T-helper 1 cell treated with Interleukin-12 subunit alpha and Interleukin-12 subunit beta and Interleukin-4 antibody, amounts not matched to agents 30 μg/mL and 1 μg/mL, for 36 hours (primary cell): ENCODE data around the gene EXOC3L2.
"Not testable (repeated sequence)": the region's sequence is repeated elsewhere in the genome, so short reads cannot be mapped to it uniquely, and the experiment has no call there.

ENCODE experiments used
- H3K27ac Mint-ChIP-seq: one replicate; pipeline ENCODE4 v1.8.0; 2021; ENCODE audit warnings: mild to moderate bottlenecking, mixed read lengths
- H3K27me3 Mint-ChIP-seq: one replicate; pipeline ENCODE4 v1.8.0; 2021; ENCODE audit warnings: low read depth, mixed read lengths
- H3K36me3 Mint-ChIP-seq: one replicate; pipeline ENCODE4 v1.8.0; 2021; ENCODE audit warnings: low read depth, mixed read lengths
- H3K4me1 Mint-ChIP-seq: one replicate; pipeline ENCODE4 v1.8.0; 2021; ENCODE audit warnings: low read depth, mixed read lengths
- H3K4me3 Mint-ChIP-seq: one replicate; pipeline ENCODE4 v1.8.0; 2021; ENCODE audit warnings: mild to moderate bottlenecking, moderate library complexity, mixed read lengths
- H3K9me3 Mint-ChIP-seq: one replicate; pipeline ENCODE4 v1.8.0; 2021; ENCODE audit warnings: mixed read lengths

Gene EXOC3L2

DNA sequence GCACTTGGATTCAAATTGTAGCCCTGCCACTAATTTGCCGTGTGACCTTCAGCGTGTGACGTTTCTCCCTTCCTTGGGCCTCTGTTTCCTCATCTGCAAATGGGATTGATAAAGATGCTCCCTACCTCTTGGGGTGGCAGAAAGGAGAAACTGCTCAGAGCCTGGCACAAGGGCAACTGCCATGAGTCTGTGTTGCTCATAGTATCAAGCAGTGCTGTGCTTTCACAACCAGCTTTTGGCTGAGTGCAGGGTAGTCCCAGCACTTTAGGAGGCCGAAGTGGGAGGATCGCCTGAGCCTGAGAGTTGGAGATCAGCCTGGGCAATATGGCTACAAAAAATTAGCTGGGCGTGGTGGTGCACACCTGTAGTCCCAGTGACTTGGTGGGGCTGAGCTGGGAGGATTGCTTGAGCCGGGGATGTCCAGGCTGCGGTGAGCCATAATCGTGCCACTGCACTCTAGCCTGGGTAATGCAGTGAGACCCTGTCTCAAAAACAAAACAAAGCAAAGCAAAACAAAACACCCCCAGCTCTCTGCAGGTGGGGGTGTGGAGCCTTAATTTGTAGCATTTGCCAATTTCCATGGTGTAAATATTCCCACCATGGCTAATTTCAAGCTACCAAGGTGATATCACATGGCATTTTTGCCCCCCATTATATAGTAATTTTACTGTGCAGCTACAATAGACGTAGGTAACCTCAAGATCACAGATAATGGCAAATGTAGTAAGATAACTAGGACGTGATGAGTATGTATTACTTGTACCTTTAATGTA is 4.2 kb upstream of the EXOC3L2 start:
- Mint-ChIP-seq H3K4me3 (no peak overlapping the region), H3K27ac (no peak overlapping the region), H3K27me3 (peaks cover 8% of the 10 kb centered on the region), H3K36me3 (no peaks in the 10 kb centered on the region), H3K4me1 (peaks cover 24% of the 10 kb centered on the region), H3K9me3 (no peaks in the 10 kb centered on the region)

DNA sequence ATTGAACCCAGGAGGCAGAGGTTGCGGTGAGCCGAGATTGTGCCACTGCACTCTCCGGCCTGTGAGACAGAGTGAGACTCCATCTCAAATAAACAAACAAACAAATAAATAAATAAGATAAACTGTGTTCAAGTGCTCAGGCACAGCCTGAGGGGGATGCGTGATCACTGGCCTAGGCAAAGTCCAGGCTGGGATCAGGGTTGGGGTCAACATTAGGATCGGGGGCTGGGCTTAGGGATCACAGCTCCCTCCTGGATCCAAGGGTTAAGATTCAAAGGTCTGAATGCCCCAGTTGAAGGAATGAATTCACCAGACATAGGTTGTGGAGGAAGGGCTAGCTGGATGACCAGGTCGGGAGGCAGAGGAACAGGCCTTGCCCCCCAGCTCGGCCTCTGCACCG is 1.9 kb upstream of the EXOC3L2 start:
- H3K9me3 Mint-ChIP-seq = no peaks in the 10 kb centered on the region
- no peak overlapping the region for H3K4me3 Mint-ChIP-seq
- peaks cover 10% of the 10 kb centered on the region for H3K4me1 Mint-ChIP-seq
- H3K27ac Mint-ChIP-seq = no peak overlapping the region
- H3K27me3 Mint-ChIP-seq = peaks cover 8% of the 10 kb centered on the region
- no peaks in the 10 kb centered on the region for H3K36me3 Mint-ChIP-seq

DNA sequence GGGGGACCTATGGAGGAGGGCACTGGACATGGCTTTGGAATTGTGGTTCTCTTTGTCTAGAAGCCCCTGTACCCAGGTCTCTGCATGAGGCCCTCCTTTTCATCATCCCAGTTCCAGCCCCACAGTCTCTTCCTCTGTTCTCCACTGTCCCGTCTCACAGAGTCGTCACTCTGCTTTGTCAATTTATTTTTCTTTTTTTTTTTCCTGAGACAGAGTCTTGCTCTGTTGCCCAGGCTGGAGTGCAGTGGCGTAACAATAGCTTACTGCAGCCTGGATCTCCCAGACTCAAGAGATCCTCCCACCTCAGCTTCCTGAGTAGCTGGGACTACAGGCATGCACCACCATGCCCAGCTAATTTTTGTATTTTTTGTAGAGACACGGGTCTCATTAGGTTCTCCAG is 619 bp upstream of the EXOC3L2 start:
- H3K4me1 Mint-ChIP-seq = peaks cover 9% of the 10 kb centered on the region
- H3K9me3 Mint-ChIP-seq = no peaks in the 10 kb centered on the region
- peaks cover 6% of the 10 kb centered on the region for H3K27me3 Mint-ChIP-seq
- H3K4me3 Mint-ChIP-seq = no peak overlapping the region
- H3K36me3 Mint-ChIP-seq = no peaks in the 10 kb centered on the region
- H3K27ac Mint-ChIP-seq = no peak overlapping the region

DNA sequence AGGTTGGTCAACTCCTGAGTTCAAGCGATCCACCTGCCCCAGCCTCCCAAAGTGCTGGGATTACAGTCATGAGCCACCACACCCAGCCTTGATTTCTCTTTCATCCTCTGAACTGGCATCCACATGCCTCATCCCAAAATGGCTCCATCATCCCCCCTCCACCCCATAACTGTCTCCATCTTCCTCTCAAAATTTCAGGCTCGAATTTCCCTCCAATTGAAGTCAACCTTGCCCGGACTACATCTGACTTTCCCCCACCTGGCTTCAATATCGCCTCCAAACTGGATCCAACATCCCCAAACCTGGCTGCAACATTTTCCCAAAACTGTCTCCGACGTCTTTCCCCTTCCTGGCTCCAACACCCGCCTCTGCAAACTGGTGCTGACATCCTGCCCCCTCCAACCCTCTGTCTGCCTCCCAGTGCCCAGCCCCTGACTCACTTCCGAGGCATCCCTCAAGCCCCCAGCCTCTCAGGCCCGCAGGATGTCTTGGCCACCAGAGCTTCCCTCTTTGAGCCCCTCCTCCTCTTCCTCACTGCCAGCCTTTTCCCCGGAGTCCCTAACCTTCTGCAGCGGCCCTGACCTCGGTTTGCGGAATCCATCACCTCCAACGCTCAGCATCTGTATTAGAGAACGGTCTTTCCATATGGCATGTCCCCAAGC is 943 bp downstream of the EXOC3L2 start:
- no peak overlapping the region for H3K4me3 Mint-ChIP-seq
- peaks cover 5% of the 10 kb centered on the region for H3K4me1 Mint-ChIP-seq
- no peaks in the 10 kb centered on the region for H3K9me3 Mint-ChIP-seq
- H3K27ac Mint-ChIP-seq = no peak overlapping the region
- peaks cover under 1% of the 10 kb centered on the region for H3K27me3 Mint-ChIP-seq
- H3K36me3 Mint-ChIP-seq = no peaks in the 10 kb centered on the region

DNA sequence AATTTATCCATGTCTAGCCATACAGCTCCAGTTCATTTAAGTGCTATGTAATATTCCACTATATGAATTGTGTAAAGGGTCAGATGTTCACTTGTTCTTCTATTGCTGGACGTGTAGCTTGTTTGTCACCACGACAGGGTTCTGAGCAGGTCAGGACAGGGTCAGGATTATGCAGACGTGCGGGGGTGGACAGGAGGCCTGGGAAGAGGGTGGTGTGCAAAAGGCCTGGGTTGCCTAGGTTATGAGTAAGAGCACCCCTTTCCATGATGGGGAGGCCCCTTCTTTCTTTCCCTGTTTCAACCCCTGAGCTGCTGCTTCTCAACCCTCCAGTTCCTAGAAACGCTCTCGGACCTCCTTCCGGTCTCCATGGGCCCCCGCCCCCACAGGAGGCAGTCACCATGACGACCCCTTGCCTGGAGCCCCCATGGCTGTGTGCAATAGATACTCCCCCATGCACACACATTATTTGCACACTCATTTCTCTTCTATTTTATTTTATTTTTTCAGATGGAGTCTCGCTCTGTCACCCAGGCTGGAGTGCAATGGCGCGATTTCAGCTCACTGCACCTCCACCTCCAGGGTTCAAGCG is 2.0 kb downstream of the EXOC3L2 start:
- H3K27ac Mint-ChIP-seq = no peak overlapping the region
- no peaks in the 10 kb centered on the region for H3K27me3 Mint-ChIP-seq
- H3K4me3 Mint-ChIP-seq = no peak overlapping the region

DNA sequence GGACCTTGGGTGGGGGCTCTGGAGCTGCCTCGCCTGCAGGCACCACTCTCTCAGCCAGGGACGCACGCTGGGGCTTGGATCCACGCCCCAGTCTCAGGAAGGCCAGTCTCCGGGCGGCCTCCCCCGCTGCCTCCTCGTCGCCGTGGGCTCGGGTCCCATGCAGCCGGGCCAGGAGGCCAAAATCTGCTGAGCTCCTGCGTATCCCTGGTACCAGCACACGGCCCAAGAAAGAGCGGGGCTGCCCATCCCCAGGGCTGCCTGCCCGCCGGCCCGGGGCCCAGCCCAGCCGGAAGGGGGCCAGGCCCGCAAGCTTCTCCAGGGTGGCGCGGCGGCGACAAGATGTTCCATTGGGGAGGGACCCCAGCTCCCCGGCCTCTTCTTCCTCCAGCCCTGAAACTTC is 6.7 kb downstream of the EXOC3L2 start:
- Mint-ChIP-seq H3K27me3 (peaks cover 33% of the 10 kb centered on the region), H3K36me3 (no peaks in the 10 kb centered on the region), H3K4me1 (no peaks in the 10 kb centered on the region), H3K9me3 (no peaks in the 10 kb centered on the region), H3K4me3 (no peak overlapping the region), H3K27ac (no peak overlapping the region)

More for the DNA sequence above, 2.0 kb downstream of the EXOC3L2 start:
- peaks cover 3% of the 10 kb centered on the region for H3K4me1 Mint-ChIP-seq
- no peaks in the 10 kb centered on the region for H3K9me3 Mint-ChIP-seq
- H3K36me3 Mint-ChIP-seq = no peaks in the 10 kb centered on the region

DNA sequence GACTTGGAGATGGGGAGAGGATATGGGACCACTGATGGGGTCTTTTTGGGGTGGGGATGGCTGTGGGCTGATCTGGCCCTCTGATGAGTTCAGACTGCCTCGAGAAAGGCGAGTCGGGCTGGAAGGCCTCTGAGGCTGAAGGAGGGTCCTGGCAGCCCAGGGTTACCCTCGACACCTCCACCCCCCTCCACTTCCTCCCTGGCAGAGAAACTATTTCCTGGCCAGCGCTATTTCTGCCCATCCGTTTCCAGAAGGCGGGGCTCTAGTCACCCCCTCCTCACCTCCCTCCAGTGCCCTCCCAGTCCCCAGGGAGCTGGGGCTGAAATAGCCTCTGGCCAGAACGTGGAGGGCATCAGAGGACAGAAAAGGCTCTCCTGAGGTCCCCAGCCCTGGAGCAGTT is 9.7 kb downstream of the EXOC3L2 start:
- no peaks in the 10 kb centered on the region for H3K36me3 Mint-ChIP-seq
- H3K4me3 Mint-ChIP-seq = no peak overlapping the region
- H3K4me1 Mint-ChIP-seq = no peaks in the 10 kb centered on the region

DNA sequence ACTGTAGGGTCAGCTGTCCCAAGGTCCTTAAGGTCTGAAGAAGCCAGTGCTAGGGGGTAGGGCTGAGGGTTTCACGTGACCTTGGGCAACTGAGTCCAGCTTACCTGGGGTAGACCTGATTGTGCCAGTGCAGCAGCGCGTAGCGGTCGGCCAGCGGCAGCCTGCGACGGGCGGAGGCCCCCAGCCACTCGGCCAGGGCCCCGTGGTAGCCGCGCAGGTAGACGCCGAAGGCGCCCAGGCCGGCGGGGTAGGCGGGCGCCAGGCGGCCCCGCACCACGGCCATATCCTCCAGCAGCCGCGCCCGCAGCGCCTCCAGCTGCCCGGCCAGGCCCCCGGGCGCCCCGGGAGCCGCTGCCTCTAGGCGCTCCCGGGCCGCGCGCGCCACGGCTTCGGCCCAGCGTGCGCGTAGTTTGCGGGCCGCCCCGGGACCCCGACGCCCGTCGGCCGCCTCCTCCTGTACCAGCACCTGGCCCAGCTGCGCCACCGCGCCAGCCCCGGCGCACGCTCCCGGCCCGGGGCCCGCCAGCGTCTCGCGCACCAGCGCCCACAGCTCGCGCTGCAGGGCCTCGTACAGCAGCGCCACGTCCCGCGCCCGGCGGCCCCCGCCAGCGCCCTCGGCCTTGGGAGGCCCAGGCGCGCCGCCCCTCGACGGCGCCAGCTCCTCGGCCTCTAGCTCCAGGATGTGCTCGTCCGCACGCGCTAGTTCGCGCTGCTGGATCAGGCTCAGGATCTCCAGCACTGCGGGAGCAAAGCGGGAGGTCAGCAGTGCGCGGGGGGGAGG is 10.9 kb downstream of the EXOC3L2 start:
- Mint-ChIP-seq H3K9me3 (no peaks in the 10 kb centered on the region), H3K36me3 (no peaks in the 10 kb centered on the region), H3K4me1 (no peaks in the 10 kb centered on the region), H3K27me3 (peaks cover 36% of the 10 kb centered on the region), H3K4me3 (no peak overlapping the region), H3K27ac (no peak overlapping the region)

More for the DNA sequence above, 9.7 kb downstream of the EXOC3L2 start:
- H3K9me3 Mint-ChIP-seq = no peaks in the 10 kb centered on the region
- no peak overlapping the region for H3K27ac Mint-ChIP-seq
- peaks cover 36% of the 10 kb centered on the region for H3K27me3 Mint-ChIP-seq

DNA sequence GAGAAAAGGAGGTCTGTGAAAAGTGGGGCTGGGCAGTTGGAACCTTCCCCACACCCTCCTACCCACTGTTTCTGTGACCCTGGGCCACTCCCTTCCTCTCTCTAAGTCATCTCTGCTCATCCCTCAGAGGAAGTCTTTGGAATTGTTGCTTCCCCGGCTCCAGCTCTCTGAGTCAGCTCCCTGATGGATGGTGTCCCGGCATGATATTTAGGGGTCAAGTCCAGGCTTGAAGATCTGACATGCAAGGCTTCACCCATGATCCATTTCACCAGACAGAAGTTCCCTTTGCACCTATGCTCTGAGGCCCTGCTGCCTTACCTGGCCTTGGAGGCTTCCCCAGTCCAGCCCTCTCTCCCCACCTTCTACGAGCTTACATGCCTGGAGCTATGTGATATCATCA is 13.3 kb downstream of the EXOC3L2 start:
- Mint-ChIP-seq H3K36me3 (no peaks in the 10 kb centered on the region), H3K4me3 (no peak overlapping the region), H3K27me3 (peaks cover 28% of the 10 kb centered on the region), H3K9me3 (no peaks in the 10 kb centered on the region), H3K27ac (no peak overlapping the region), H3K4me1 (no peaks in the 10 kb centered on the region)

DNA sequence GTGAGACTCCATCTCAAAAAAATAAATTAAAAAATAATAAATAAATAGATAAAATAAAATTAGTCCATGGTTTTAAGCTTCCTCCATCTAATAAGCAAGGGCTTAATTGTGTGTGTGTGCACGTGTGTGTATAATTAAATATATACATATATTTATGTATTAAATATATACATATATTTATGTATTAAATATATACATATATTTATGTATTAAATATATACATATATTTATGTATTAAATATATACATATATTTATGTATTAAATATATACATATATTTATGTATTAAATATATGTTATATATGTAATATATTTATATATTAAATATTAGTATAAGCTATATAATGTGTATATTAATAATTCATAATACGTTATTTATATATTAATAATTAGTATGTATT is 16.2 kb downstream of the EXOC3L2 start:
- not testable (repeated sequence) for H3K4me3 Mint-ChIP-seq, H3K27me3 Mint-ChIP-seq, H3K9me3 Mint-ChIP-seq, H3K36me3 Mint-ChIP-seq, H3K27ac Mint-ChIP-seq, H3K4me1 Mint-ChIP-seq

DNA sequence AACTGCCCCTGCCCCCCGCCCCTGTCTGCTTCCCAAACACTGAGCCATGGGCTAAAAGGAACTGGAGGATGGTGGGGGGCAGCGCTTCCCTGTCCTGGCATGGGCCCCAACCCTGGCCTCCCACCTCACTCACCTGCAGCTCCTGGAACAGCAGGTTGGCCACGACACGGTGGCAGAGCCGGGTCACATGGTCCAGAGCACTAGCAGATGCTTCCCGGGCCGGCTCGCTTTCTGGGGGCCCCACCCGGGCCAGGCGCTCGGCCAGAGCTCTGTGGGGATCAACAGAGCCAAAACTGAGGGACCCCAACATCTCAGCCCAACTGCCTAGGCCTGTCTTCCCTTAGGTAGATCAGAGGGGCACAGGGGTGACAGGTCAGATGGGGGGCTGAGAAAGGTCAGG is 20.6 kb downstream of the EXOC3L2 start:
- peaks cover 11% of the 10 kb centered on the region for H3K27me3 Mint-ChIP-seq
- no peaks in the 10 kb centered on the region for H3K9me3 Mint-ChIP-seq
- H3K27ac Mint-ChIP-seq = no peak overlapping the region
- H3K4me1 Mint-ChIP-seq = no peaks in the 10 kb centered on the region
- H3K4me3 Mint-ChIP-seq = no peak overlapping the region
- no peaks in the 10 kb centered on the region for H3K36me3 Mint-ChIP-seq

DNA sequence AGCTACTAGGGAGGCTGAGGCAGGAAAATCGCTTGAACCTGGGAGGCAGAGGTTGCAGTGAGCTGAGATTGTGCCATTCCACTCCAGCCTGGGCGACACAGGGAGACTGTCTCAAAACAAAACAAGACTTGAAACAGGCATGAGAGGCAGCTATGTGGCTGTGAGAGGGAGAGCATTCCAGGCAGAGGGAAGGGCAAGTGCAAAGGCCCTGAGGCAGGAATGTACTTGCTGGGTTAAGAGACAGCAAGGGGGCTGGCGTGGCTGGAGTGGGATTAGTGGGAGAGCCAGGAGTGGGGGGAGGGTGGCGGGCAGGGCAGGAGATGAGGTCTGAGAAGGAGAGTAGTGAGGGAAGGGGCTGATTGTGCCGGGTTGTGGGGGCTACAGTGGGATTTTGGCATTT is 21.3 kb downstream of the EXOC3L2 start:
- H3K36me3 Mint-ChIP-seq = no peaks in the 10 kb centered on the region
- H3K4me3 Mint-ChIP-seq = no peak overlapping the region
- no peak overlapping the region for H3K27ac Mint-ChIP-seq
- peaks cover 15% of the 10 kb centered on the region for H3K27me3 Mint-ChIP-seq
- H3K9me3 Mint-ChIP-seq = no peaks in the 10 kb centered on the region
- no peaks in the 10 kb centered on the region for H3K4me1 Mint-ChIP-seq

DNA sequence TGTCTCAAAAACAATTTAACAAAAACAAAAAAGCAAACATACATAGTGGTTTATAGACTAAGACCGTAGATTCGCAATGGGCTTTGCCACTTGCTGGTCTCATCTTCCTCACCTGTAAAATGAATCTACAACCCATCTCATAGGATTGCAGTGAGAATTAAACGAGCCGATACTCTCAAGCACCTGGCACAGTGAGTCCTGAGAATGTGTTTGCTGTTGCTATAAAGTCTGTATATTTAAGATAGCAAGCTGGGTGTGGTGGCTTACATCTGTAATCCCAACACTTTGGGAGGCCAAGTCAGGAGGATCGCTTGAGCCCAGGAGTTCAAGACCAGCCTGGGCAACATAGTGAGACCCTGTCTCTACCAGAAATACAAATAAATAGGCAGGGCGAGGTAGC is 22.5 kb downstream of the EXOC3L2 start:
- no peaks in the 10 kb centered on the region for H3K9me3 Mint-ChIP-seq
- H3K36me3 Mint-ChIP-seq = no peaks in the 10 kb centered on the region
- no peaks in the 10 kb centered on the region for H3K4me1 Mint-ChIP-seq
- no peak overlapping the region for H3K4me3 Mint-ChIP-seq
- H3K27ac Mint-ChIP-seq = no peak overlapping the region
- H3K27me3 Mint-ChIP-seq = peaks cover 21% of the 10 kb centered on the region

DNA sequence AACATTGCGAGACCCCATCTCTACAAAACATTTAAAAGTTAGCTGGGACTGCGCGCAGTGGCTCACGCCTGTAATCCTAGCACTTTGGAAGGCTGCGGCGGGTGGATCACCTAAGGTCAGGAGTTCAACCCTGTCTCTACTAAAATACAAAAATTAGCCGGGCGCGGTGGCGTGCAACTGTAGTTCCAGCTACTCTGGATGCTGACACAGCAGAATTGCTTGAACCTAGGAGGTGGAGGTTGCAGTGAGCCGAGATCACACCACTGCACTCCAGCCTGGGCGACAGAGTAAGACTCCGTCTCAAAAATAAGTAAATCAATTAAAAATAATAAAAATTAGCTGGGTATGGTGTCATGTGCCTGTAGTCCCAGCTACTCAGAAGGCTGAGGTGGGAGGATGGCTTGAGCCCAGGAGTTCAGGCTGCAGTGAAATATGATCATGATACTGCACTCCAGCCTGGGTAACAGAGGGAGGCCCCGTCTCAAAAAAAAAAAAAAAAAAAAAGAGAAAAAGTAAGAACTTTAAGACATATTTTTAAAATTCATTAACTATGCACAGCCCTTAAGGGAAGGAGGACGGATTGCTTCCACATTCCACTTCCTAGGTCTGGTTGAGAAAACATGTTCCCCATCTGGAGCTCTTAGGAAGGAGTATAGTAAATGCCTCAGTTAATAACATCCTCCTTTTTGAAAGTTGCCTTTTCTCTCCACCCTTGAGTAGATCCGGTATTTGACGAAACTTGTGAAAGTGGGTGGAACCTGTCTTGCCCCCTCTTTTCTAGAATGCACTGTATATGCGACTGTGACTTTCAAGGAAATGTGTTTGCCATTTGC is 26.1 kb downstream of the EXOC3L2 start:
- Mint-ChIP-seq H3K4me1 (no peaks in the 10 kb centered on the region), H3K4me3 (no peak overlapping the region), H3K27me3 (peaks cover 46% of the 10 kb centered on the region), H3K27ac (no peak overlapping the region), H3K36me3 (no peaks in the 10 kb centered on the region), H3K9me3 (no peaks in the 10 kb centered on the region)
